Measurements from ENCODE around the gene RIOK3. TPM values are rescaled to one million over a fixed set of nuclear protein-coding genes. Genes with fewer than 3 reads are reported as not detected.

Gene RIOK3
- polyA plus RNA-seq, 3 donors from 2014 or later = 48.6 to 79.3 (median 72.8) TPM

DNA sequence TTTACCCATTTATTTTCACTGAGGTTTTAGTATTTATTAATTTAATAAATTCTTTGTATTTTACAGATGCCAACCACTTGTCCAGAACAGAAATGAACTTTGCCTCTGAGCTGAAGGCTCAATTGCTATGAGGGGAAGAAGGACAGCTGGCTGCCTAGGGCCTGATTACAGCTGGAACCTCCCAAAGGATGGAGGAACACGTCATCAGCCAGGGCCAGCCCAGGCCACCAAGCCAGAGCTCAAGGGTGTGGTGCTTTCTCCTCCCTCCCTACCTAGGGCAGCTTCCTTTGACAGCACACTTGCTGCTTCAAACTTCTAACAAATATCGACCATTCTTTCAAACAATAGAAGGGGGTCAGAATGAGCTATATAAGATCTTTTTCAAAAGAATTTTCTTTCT lies 19.7 kb upstream of the RIOK3 start:
- H3K27me3 Mint-ChIP-seq (ENCODE audit: low read depth in 3 of 3) = peaks cover 2 to 3% (median 2%) of the 10 kb centered on the region in 3 donors
- peaks cover 0 to 19% (median 10%) of the 10 kb centered on the region in 3 donors for H3K36me3 Mint-ChIP-seq
- no peak overlapping the region for H3K4me3 Mint-ChIP-seq
- peaks cover 14 to 26% of the 10 kb centered on the region in 2 donors for H3K4me1 Mint-ChIP-seq
- peak overlapping the region in 1 of 6 donors; percentile 2 for H3K27ac Mint-ChIP-seq
- no peaks in the 10 kb centered on the region for H3K9me3 Mint-ChIP-seq
- DNase-seq = no peak

GRCh38 chr18:23437357-23438045 lies 15.6 kb upstream of the RIOK3 start:
- no peaks in the 10 kb centered on the region for H3K9me3 Mint-ChIP-seq
- peaks cover 21 to 29% of the 10 kb centered on the region in 2 donors for H3K4me1 Mint-ChIP-seq
- H3K4me3 Mint-ChIP-seq = peak overlapping the region; percentile 93 to 96 (median 94)
- peak; percentile 73 to 75 (median 74) for DNase-seq
- H3K27me3 Mint-ChIP-seq (ENCODE audit: low read depth in 3 of 3) = peaks cover 2 to 4% (median 3%) of the 10 kb centered on the region in 3 donors
- no peaks in the 10 kb centered on the region for H3K36me3 Mint-ChIP-seq
- H3K27ac Mint-ChIP-seq = peak overlapping the region; percentile 78 to 94 (median 88)

GRCh38 chr18:23438046-23438377 lies 15.1 kb upstream of the RIOK3 start:
- Mint-ChIP-seq H3K36me3 (no peaks in the 10 kb centered on the region), H3K9me3 (no peaks in the 10 kb centered on the region), H3K4me3 (peak overlapping the region; percentile 93 to 96 (median 94)), H3K27ac (peak overlapping the region; percentile 39 to 94 (median 82)), H3K4me1 (peaks cover 21 to 29% of the 10 kb centered on the region in 2 donors), H3K27me3 (ENCODE audit: low read depth in 3 of 3) (peaks cover 2 to 4% (median 3%) of the 10 kb centered on the region in 3 donors)
- DNase-seq = no peak

DNA sequence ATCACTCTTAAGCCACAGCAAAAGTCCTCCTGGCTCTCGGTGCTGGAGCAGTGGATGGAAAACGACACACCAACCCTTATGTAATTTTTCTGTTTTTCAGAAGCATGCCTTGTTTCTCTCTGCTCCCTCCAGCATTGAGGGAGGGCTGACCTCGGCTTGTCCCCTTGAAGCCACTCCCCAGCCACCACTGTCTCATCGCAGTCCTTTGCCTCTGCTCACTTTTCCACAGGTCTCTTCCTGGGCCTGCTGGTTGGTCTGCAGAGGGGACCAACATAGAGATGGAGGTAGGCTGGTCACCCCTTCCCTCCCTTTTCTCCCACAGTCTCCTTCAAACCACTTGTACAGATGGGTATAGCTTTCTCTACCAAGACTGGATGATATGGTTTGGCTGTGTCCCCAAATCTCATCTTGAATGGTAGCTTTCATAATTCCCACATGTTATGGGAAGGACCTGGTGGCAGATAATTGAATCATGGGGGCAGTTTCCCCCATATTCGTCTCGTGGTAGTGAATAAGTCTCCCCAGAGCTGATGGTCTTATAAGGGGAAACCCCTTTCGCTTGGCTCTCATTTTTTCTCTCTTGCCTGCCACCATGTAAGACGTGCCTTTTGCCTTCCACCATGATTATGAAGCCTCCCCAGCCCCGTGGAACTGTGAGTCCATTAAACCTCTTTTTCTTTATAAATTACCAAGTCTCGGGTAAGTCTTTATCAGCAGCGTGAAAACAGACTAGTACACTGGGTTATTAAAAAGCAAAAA lies 14.3 kb upstream of the RIOK3 start:
- peaks cover 2 to 4% (median 3%) of the 10 kb centered on the region in 3 donors for H3K27me3 Mint-ChIP-seq (ENCODE audit: low read depth in 3 of 3)
- H3K27ac Mint-ChIP-seq = peak overlapping the region in 4 of 6 donors; percentile 27 to 94 (median 58)
- H3K4me3 Mint-ChIP-seq = peak overlapping the region; percentile 93 to 96 (median 94)
- no peak for DNase-seq
- no peaks in the 10 kb centered on the region for H3K9me3 Mint-ChIP-seq
- no peaks in the 10 kb centered on the region for H3K36me3 Mint-ChIP-seq
- H3K4me1 Mint-ChIP-seq = peaks cover 21 to 29% of the 10 kb centered on the region in 2 donors

GRCh38 chr18:23440131-23440530 lies 13.0 kb upstream of the RIOK3 start:
- Mint-ChIP-seq H3K27me3 (ENCODE audit: low read depth in 3 of 3) (peaks cover 2 to 4% (median 3%) of the 10 kb centered on the region in 3 donors), H3K9me3 (no peaks in the 10 kb centered on the region), H3K4me3 (peak overlapping the region in 1 of 5 donors; percentile 21), H3K27ac (peak overlapping the region in 1 of 6 donors; percentile 28), H3K36me3 (no peaks in the 10 kb centered on the region), H3K4me1 (peaks cover 21 to 27% of the 10 kb centered on the region in 2 donors)
- no peak for DNase-seq

DNA sequence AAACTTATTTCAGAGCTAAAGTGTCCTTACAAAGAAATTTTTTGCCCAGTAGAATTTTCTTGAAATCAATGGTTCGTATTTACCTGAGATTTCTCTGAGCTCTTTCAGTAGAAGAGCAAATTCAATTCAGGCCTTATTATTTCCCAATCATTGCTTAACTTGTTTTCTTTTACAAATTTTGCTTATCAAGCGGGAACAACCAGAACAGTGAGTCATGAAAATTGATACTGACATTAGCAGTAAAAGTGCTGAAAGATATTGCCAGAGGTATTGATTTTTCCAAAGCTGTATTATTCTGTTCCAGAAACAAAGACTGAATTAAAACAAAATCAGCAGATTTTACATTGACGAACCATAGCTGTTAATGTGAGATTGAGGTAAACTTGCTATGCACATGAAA lies 10.1 kb upstream of the RIOK3 start:
- Mint-ChIP-seq H3K4me3 (no peak overlapping the region), H3K27me3 (ENCODE audit: low read depth in 3 of 3) (peaks cover 0 to 4% (median 3%) of the 10 kb centered on the region in 3 donors), H3K27ac (no peak overlapping the region), H3K36me3 (no peaks in the 10 kb centered on the region), H3K4me1 (peaks cover 7 to 11% of the 10 kb centered on the region in 2 donors), H3K9me3 (no peaks in the 10 kb centered on the region)
- DNase-seq = no peak

GRCh38 chr18:23448291-23448690 lies 4.8 kb upstream of the RIOK3 start:
- Mint-ChIP-seq H3K36me3 (peaks cover 0 to 3% (median 0%) of the 10 kb centered on the region in 3 donors), H3K9me3 (no peaks in the 10 kb centered on the region), H3K27me3 (ENCODE audit: low read depth in 3 of 3) (peaks cover 1 to 12% (median 5%) of the 10 kb centered on the region in 3 donors), H3K27ac (no peak overlapping the region), H3K4me3 (no peak overlapping the region), H3K4me1 (peaks cover 12 to 14% of the 10 kb centered on the region in 2 donors)
- DNase-seq = no peak

GRCh38 chr18:23450022-23450421 lies 3.1 kb upstream of the RIOK3 start:
- H3K4me3 Mint-ChIP-seq = no peak overlapping the region
- H3K27ac Mint-ChIP-seq = peak overlapping the region in 2 of 6 donors; percentile 65 to 72
- DNase-seq = no peak
- peaks cover 2 to 16% (median 5%) of the 10 kb centered on the region in 3 donors for H3K27me3 Mint-ChIP-seq (ENCODE audit: low read depth in 3 of 3)
- H3K4me1 Mint-ChIP-seq = peaks cover 30% of the 10 kb centered on the region in 2 donors
- peaks cover 0 to 3% (median 0%) of the 10 kb centered on the region in 3 donors for H3K36me3 Mint-ChIP-seq
- no peaks in the 10 kb centered on the region for H3K9me3 Mint-ChIP-seq

- Mint-ChIP-seq H3K36me3 (peaks cover 0 to 3% (median 0%) of the 10 kb centered on the region in 3 donors), H3K4me3 (no peak overlapping the region), H3K27me3 (ENCODE audit: low read depth in 3 of 3) (peaks cover 2 to 16% (median 5%) of the 10 kb centered on the region in 3 donors), H3K4me1 (peaks cover 36 to 37% of the 10 kb centered on the region in 2 donors), H3K27ac (peak overlapping the region in 2 of 6 donors; percentile 55 to 67), H3K9me3 (no peaks in the 10 kb centered on the region)
- no peak for DNase-seq
These were observed 2.1 kb upstream of the RIOK3 start for GRCh38 chr18:23451011-23451410.

DNA sequence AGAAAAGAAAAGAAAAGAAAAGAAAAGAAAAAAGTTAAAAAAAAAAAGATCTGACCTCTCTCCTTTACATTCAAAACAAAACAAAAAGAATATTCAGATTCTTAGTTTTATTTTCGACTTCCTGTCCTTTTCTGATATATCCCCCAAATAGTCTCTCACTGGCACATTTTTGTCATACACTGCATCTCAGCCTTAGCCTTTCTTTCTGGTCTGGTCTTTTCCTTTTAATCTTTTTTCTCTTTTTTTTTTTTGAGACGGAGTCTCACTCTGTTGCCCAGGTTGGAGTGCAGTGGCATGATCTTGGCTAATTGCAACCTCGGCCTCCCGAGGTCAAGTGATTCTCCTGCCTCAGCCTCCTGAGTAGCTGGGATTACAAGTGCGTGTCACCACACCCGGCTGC lies 1.6 kb upstream of the RIOK3 start:
- H3K9me3 Mint-ChIP-seq = no peaks in the 10 kb centered on the region
- peaks cover 39 to 42% of the 10 kb centered on the region in 2 donors for H3K4me1 Mint-ChIP-seq
- H3K27me3 Mint-ChIP-seq (ENCODE audit: low read depth in 3 of 3) = peaks cover 2 to 16% (median 5%) of the 10 kb centered on the region in 3 donors
- peak overlapping the region in 1 of 5 donors; percentile 33 for H3K4me3 Mint-ChIP-seq
- DNase-seq = no peak
- H3K36me3 Mint-ChIP-seq = peaks cover 0 to 3% (median 0%) of the 10 kb centered on the region in 3 donors
- peak overlapping the region in 4 of 6 donors; percentile 33 to 91 (median 58) for H3K27ac Mint-ChIP-seq

- no peak for DNase-seq
- peak overlapping the region; percentile 91 to 98 (median 95) for H3K27ac Mint-ChIP-seq
- peaks cover 0 to 6% (median 0%) of the 10 kb centered on the region in 3 donors for H3K36me3 Mint-ChIP-seq
- H3K9me3 Mint-ChIP-seq = no peaks in the 10 kb centered on the region
- peaks cover 48 to 51% of the 10 kb centered on the region in 2 donors for H3K4me1 Mint-ChIP-seq
- peaks cover 3 to 16% (median 5%) of the 10 kb centered on the region in 3 donors for H3K27me3 Mint-ChIP-seq (ENCODE audit: low read depth in 3 of 3)
- H3K4me3 Mint-ChIP-seq = peak overlapping the region; percentile 85 to 100 (median 99)
These were observed 750 bp upstream of the RIOK3 start for GRCh38 chr18:23452347-23452727.

DNA sequence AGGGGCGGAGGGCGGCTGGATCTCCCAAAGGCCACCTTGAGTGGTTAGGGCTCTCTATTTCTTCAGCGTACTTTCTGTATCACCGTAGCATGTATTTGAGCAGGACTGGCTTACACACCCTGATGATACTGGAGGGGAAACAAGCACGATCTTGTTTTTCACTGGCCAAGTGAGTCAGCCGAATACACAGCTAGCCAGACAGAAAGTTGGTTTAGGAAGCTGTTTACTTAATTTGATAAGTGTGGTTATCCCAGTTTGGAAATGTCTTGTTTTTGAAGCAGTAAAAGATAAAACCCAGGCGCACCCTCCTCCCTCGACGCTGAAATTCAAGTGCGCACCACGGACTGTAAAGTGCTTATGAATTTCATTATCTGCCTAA lies 582 bp downstream of the RIOK3 start:
- peaks cover 0 to 6% (median 0%) of the 10 kb centered on the region in 3 donors for H3K36me3 Mint-ChIP-seq
- peaks cover 3 to 15% (median 3%) of the 10 kb centered on the region in 3 donors for H3K27me3 Mint-ChIP-seq (ENCODE audit: low read depth in 3 of 3)
- no peak for DNase-seq
- peak overlapping the region; percentile 85 to 100 (median 99) for H3K4me3 Mint-ChIP-seq
- H3K27ac Mint-ChIP-seq = peak overlapping the region; percentile 91 to 98 (median 95)
- H3K4me1 Mint-ChIP-seq = peaks cover 60 to 64% of the 10 kb centered on the region in 2 donors
- H3K9me3 Mint-ChIP-seq = no peaks in the 10 kb centered on the region

DNA sequence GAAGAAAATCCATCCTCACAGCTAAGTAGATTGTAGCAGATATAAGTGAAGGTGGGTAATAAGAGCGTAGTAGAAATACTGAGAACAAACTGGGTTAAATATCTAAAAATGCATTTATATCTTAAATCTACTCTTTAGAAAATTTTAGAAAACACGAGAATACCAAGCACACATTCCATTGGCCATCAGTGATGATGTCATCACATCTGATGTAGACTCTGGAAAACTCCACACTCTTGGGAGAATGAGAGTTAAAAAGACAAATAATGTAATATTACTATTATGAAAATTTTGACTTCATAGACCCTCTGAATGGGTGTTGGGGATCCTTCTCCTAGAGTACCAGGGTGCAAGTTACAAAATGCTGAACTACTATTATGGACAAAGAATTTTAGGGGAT lies 3.7 kb downstream of the RIOK3 start:
- Mint-ChIP-seq H3K27me3 (ENCODE audit: low read depth in 3 of 3) (peaks cover 3 to 16% (median 3%) of the 10 kb centered on the region in 3 donors), H3K9me3 (no peaks in the 10 kb centered on the region), H3K4me1 (peaks cover 86 to 94% of the 10 kb centered on the region in 2 donors), H3K4me3 (peak overlapping the region in 4 of 5 donors; percentile 7 to 61 (median 50)), H3K27ac (peak overlapping the region in 2 of 6 donors; percentile 24 to 45), H3K36me3 (peaks cover 0 to 7% (median 0%) of the 10 kb centered on the region in 3 donors)
- no peak for DNase-seq

Data from immature natural killer cell (primary cell).